Measurements from ENCODE around the gene XXYLT1. TPM values are rescaled to one million over a fixed set of nuclear protein-coding genes. Genes with fewer than 3 reads are reported as not detected.

The XXYLT1 gene
- total and polyA plus RNA-seq, 10 of the 15 experiments (the other 5 are each of a cell fraction or from before 2014, with no cell fraction given), result 1.2 to 14.2 (median 9.3) TPM

GRCh38 chr3:195151866-195152541 lies 119.0 kb downstream of the XXYLT1 start:
- DNase-seq (ENCODE audit: low read depth, low spot score) (no peak), ATAC-seq (no peak), FAIRE-seq (no peak)
- RAD21 ChIA-PET (ENCODE audit: unreplicated experiment), result interaction anchor here (1.8 to 3.2 kb wide), 4 partner anchors 22 to 75 kb away, joined by 4 to 52 read pairs (median 14); no protein-coding TSS in a partner anchor
- Histone ChIP-seq H3K9ac (ENCODE audit: control insufficient read depth, insufficient read depth, low read length) (no peak overlapping the region), H3K27me3 (replicated peaks in 1 of 2; ENCODE audit: control insufficient read depth in 2 of 2, insufficient read depth in 2 of 2, low read length in 1 of 2) (no peaks in the 10 kb centered on the region), H3K4me3 (no peak overlapping the region), H3K36me3 (ENCODE audit: control insufficient read depth in 2 of 2, insufficient read depth in 2 of 2, low read length in 1 of 2) (peaks cover 0 to 6% of the 10 kb centered on the region in 2 experiments), H3K4me1 (ENCODE audit: control insufficient read depth, insufficient read depth, low read length) (peaks cover 41% of the 10 kb centered on the region), H3K79me2 (ENCODE audit: control insufficient read depth, insufficient read depth, low read length) (peaks cover 38% of the 10 kb centered on the region), H3K4me2 (ENCODE audit: control insufficient read depth, insufficient read depth) (no peak overlapping the region), H3K27ac (ENCODE audit: control insufficient read depth, insufficient read depth) (no peak overlapping the region; the same call in 1 of the 2 replicates), H2AFZ (ENCODE audit: control insufficient read depth, low read depth, low read length) (no peak overlapping the region), H4K20me1 (ENCODE audit: control insufficient read depth, insufficient read depth) (no peaks in the 10 kb centered on the region), H3K9me3 (replicated peaks; ENCODE audit: control insufficient read depth, insufficient read depth, low read length) (no peaks in the 10 kb centered on the region)
- 91% methylated on average over 11 of the region's 11 CpGs for WGBS (ENCODE audit: insufficient coverage, insufficient replicate concordance, low lambda C conversion rate, missing lambda C conversion rate)
- BruUV-seq (replicated peaks), result no TSS peak
- TF ChIP-seq RELA (IDR thresholded peaks at IDR 0.05; ENCODE audit: borderline replicate concordance, partially characterized antibody) (no peak), FOXM1 (IDR thresholded peaks at IDR 0.05; ENCODE audit: low read depth, low read length) (no peak), POU2F2 (IDR thresholded peaks at IDR 0.05; ENCODE audit: borderline replicate concordance, low read depth, low read length) (no peak), MYC (IDR thresholded peaks at IDR 0.05; ENCODE audit: insufficient read depth, insufficient read length, insufficient replicate concordance, low read length, severe bottlenecking) (no peak), E2F8 (IDR thresholded peaks at IDR 0.05; ENCODE audit: low read depth, partially characterized antibody) (no peak), ZNF384 (IDR thresholded peaks at IDR 0.05; ENCODE audit: borderline replicate concordance, low read depth, low read length) (no peak), HDAC2 (IDR thresholded peaks at IDR 0.05) (no peak), ATF7 (IDR thresholded peaks at IDR 0.05; ENCODE audit: low read depth) (no peak)
- intact Hi-C loops (cut with micrococcal nuclease; ENCODE audit: unreplicated experiment) (no loop called here), in situ Hi-C loops (cut with MboI) (no loop called here)
- SMC1A ChIA-PET (ENCODE audit: uncharacterized antibody, unreplicated experiment), result interaction anchor here (0.9 to 7.3 kb wide), 6 partner anchors 12 to 470 kb away, joined by 3 to 88 read pairs (median 9); no protein-coding TSS in a partner anchor
- CTCF ChIA-PET, result no interaction called here
- POLR2A ChIA-PET, result interaction anchor here (0.5 to 2.7 kb wide), 3 partner anchors 22 to 645 kb away, joined by 3 to 19 read pairs (median 5); no protein-coding TSS in a partner anchor
